Cardiac muscle cell (in vitro differentiated cells and primary cell): ENCODE data around the gene RBM19. TPM values are rescaled to one million over a fixed set of nuclear protein-coding genes. Genes with fewer than 3 reads are reported as not detected.

Experiments used
- DNase-seq, 2 donors: peaks; one replicate each; pipeline versions ENCODE4 v3.0.0 to v3.0.0-alpha.2; 2010 to 2017; ENCODE audit warnings: low read depth in 1 of 2, low spot score in 1 of 2
- H3K27ac ChIP-seq: fragments of 200-600 bp; sonication (generic); 2 replicates; pipeline ENCODE4 v1.5.1; 2016
- H3K27me3 ChIP-seq: fragments of 200-600 bp; sonication (generic); 2 replicates; pipeline ENCODE4 v1.6.0; 2016; ENCODE audit warnings: control low read depth
- H3K36me3 ChIP-seq: fragments of 200-600 bp; sonication (generic); 2 replicates; pipeline ENCODE4 v1.5.1; 2016; ENCODE audit warnings: control low read depth
- H3K4me1 ChIP-seq: fragments of 200-600 bp; sonication (generic); 2 replicates; pipeline ENCODE4 v1.8.1; 2017; ENCODE audit warnings: low read depth, mild to moderate bottlenecking, mixed run types
- H3K4me3 ChIP-seq: fragments of 200-600 bp; sonication (generic); 2 replicates; pipeline ENCODE4 v1.5.1; 2016; ENCODE audit warnings: mild to moderate bottlenecking
- H3K9me3 ChIP-seq: fragments of 200-600 bp; sonication (generic); 2 replicates; pipeline ENCODE4 v1.5.1; 2017; ENCODE audit warnings: low read depth, mild to moderate bottlenecking, control low read depth
- polyA plus RNA-seq: library from polyadenylated mRNA; unstranded; fragments of >200 nt; fragmentation: Nextera tagmentation; extraction: Ambion mirVana; gene quantifications from 2 replicates; pipeline ENCODE4 v1.2.1, GENCODE V29; 2016
- total RNA-seq: library from RNA; depleted of rRNA; stranded (reverse); fragments of >200 nt; gene quantifications from 2 replicates; pipeline ENCODE4 v1.2.3, GENCODE V29; 2016
- TF ChIP-seq, protein P1 (sequence below): IDR thresholded peaks from 2 replicates; pipeline ENCODE4 v1.5.1; 2012; ENCODE audit warnings: low read depth, mild to moderate bottlenecking, low read length

RBM19 gene
- total and polyA plus RNA-seq, 2 experiments from 2014 or later = 28.1 to 31.0 TPM

DNA sequence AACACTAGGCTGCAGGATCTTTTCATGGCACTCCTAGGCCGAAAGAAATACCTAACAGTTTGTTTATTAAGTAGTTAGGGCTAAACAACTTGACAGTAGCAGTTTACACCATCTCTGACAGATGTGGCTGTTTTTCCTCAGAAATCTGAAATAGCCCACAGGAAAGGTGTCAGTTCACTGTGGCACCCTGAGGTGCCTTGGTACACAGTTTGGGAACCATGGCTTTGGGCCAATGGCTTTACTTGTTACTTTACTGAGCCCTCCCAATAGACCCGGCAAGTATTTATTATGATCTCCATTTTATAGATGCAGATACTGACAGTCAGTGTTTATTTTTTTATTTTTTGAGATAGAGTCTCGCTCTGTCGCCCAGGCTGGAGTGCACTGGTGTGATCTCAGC lies 69.3 kb downstream of the RBM19 start:
- no peaks in the 10 kb centered on the region for H3K36me3 ChIP-seq
- H3K4me3 ChIP-seq = no peak overlapping the region
- TF ChIP-seq, protein P1, sequence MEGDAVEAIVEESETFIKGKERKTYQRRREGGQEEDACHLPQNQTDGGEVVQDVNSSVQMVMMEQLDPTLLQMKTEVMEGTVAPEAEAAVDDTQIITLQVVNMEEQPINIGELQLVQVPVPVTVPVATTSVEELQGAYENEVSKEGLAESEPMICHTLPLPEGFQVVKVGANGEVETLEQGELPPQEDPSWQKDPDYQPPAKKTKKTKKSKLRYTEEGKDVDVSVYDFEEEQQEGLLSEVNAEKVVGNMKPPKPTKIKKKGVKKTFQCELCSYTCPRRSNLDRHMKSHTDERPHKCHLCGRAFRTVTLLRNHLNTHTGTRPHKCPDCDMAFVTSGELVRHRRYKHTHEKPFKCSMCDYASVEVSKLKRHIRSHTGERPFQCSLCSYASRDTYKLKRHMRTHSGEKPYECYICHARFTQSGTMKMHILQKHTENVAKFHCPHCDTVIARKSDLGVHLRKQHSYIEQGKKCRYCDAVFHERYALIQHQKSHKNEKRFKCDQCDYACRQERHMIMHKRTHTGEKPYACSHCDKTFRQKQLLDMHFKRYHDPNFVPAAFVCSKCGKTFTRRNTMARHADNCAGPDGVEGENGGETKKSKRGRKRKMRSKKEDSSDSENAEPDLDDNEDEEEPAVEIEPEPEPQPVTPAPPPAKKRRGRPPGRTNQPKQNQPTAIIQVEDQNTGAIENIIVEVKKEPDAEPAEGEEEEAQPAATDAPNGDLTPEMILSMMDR = no peak
- H3K27me3 ChIP-seq = no peaks in the 10 kb centered on the region
- no peak overlapping the region for H3K27ac ChIP-seq
- DNase-seq = no peak
- no peaks in the 10 kb centered on the region for H3K9me3 ChIP-seq
- no peaks in the 10 kb centered on the region for H3K4me1 ChIP-seq

DNA sequence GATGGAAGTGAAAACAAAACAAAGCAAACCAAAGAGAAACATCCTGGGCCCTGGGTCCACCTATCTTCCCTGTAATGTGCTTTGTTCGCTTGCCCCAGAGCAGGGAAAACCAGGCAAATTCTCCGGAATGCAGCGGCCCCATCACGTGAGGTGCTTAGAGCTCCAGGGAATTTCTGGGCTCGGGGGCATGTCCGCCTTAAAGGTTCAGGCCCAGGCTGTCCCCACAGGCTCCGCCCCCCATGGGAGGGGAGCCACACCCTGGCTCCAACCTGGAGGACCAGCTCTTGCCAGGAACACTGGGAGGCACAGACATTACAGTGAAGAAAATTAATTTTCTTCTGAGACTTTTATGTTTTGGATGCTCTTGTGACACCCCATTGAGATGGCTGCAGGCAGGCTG lies 69.9 kb downstream of the RBM19 start:
- H3K4me1 ChIP-seq = no peaks in the 10 kb centered on the region
- TF ChIP-seq, protein P1 = no peak
- H3K27me3 ChIP-seq = no peaks in the 10 kb centered on the region
- H3K4me3 ChIP-seq = no peak overlapping the region
- H3K36me3 ChIP-seq = no peaks in the 10 kb centered on the region
- H3K27ac ChIP-seq = no peak overlapping the region
- H3K9me3 ChIP-seq = no peaks in the 10 kb centered on the region
- DNase-seq = no peak

DNA sequence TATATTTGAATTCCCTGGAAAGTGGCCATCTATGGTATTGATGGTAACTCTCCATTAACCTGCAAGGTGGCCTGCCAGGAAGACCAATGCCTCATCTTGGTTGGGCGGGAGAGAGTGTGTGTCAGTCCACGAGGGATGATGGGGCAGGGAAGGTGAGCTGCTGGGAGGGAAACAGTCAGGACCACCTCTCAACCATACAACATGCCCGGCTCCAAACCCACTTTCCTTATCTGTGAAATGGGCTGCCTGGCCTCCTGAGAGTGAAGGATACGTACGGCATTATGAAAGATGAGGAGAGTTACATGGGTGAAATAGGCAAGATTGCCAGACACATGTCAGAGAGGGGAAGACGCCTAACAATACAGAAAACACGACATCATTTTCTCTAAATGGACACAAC lies 70.9 kb downstream of the RBM19 start:
- DNase-seq = no peak
- H3K36me3 ChIP-seq = no peaks in the 10 kb centered on the region
- no peak overlapping the region for H3K27ac ChIP-seq
- no peak overlapping the region for H3K4me3 ChIP-seq
- TF ChIP-seq, protein P1 = no peak
- no peaks in the 10 kb centered on the region for H3K4me1 ChIP-seq
- no peaks in the 10 kb centered on the region for H3K9me3 ChIP-seq
- no peaks in the 10 kb centered on the region for H3K27me3 ChIP-seq

DNA sequence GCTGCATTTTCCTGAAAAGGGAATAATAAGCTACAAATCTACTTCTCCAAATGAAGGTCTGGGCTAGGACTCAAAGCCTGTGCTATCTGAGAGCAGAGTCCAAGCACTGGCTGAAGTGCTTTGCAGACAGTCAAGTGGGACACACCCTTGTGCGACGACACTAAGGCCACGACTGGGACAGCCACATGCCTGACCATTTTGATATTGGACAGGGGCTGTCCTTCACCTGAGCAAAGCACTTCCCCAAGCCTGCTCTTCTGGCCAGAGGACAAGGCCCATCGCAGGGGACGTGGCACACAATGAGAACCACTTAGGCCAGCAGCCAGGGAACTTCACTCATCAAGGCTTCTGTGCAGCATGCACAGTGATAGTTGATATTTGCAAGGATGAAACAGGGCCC lies 71.4 kb downstream of the RBM19 start:
- TF ChIP-seq, protein P1 = no peak
- Histone ChIP-seq H3K27ac (no peak overlapping the region), H3K27me3 (no peaks in the 10 kb centered on the region), H3K4me1 (no peaks in the 10 kb centered on the region), H3K9me3 (no peaks in the 10 kb centered on the region), H3K36me3 (no peaks in the 10 kb centered on the region), H3K4me3 (no peak overlapping the region)
- DNase-seq = no peak

DNA sequence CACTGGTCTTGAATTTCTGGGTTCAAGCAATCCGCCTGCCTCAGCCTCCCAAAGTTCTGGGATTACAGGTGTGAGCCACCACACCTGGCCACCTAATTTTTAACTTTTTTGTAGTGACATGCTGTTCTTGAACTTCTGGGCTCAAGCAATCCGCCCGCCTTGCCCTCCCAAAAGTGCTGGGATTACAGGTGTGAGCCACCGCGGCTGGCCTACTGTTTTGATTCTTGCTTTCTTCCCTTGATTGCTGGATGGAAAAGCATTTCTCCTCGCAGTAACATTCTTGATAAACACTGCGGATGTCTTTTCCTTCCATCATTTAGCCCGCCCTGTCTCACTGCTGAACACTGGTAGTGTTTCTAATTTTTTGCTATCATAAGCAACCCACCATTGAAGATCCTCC lies 72.9 kb downstream of the RBM19 start:
- Histone ChIP-seq H3K4me1 (no peaks in the 10 kb centered on the region), H3K36me3 (no peaks in the 10 kb centered on the region), H3K27me3 (no peaks in the 10 kb centered on the region), H3K4me3 (no peak overlapping the region), H3K9me3 (no peaks in the 10 kb centered on the region), H3K27ac (no peak overlapping the region)
- TF ChIP-seq, protein P1 = no peak
- DNase-seq = no peak

DNA sequence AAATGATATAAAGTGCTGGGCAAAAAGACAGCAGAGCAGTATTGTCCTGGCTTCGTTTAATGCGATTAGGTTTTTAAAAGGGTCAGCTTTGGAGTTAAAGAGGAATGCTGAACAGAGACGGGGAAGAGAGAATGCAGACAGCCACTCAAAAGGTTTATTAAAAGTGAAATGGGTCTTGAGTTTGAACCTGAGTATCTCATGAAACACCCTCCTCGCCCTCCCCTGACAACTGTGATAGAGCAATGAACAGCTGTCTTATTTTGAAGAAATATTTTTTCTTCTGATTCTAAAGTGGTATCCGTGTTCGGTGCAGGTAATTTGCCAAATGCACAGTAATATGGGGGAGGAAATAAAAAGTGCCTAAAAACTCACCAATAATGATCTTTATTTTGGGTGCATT lies 73.6 kb downstream of the RBM19 start:
- Histone ChIP-seq H3K27me3 (no peaks in the 10 kb centered on the region), H3K4me1 (no peaks in the 10 kb centered on the region), H3K4me3 (no peak overlapping the region), H3K27ac (no peak overlapping the region), H3K9me3 (no peaks in the 10 kb centered on the region), H3K36me3 (no peaks in the 10 kb centered on the region)
- TF ChIP-seq, protein P1 = no peak
- no peak for DNase-seq
